Measurements from ENCODE around the gene COMMD7.
A peak's percentile ranks its signal among the peaks of the same experiment; 100 is the strongest.
"Not testable (repeated sequence)": the region's sequence is repeated elsewhere in the genome, so short reads cannot be mapped to it uniquely, and the experiment has no call there.

Gene COMMD7

DNA sequence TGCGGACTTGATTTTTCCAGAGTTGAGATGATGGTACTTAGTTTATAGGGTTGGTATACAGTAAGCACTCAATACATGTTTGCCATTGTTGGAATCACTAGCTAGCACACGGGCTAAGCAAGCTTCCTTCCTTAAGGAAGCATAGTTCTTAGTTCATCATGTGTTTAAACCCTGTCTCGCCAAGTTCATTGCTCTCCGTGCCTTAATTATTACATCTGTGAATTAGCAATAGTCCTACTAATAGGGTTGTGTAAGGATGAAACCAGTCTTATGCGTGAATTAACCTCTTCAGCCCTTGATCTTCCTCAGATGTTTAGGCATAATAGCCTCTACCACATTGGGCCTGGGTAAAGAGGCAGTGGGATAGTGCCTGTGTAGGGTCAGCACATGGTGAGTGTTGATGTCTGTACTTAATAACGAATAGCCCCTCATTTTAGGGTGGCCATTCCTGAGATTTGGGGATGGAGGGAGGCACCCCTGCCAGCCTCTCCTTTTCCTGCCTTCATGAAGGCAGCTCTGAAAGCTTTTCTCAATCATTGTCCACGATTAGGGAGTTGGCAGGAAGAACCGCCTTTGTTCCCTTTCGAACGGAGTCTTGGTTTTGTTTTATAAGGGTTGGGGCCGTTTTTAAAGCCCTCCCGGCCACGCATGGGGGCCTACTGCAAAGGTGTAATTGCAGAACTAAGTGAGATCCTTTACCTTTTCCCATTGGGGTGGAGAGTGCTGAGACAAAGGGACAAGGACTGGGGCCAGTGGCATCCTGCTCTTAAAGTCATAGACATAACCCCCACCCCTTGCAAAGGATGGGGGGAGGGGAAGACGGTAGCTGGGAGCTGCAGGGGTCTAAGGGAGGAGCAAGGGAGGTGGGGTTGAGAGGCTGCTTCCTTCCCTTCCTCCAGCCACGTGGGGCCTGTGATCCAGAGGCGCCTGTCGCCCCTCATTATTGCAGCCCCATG lies 21.0 kb upstream of the COMMD7 start:
- DNase-seq, result no peak

DNA sequence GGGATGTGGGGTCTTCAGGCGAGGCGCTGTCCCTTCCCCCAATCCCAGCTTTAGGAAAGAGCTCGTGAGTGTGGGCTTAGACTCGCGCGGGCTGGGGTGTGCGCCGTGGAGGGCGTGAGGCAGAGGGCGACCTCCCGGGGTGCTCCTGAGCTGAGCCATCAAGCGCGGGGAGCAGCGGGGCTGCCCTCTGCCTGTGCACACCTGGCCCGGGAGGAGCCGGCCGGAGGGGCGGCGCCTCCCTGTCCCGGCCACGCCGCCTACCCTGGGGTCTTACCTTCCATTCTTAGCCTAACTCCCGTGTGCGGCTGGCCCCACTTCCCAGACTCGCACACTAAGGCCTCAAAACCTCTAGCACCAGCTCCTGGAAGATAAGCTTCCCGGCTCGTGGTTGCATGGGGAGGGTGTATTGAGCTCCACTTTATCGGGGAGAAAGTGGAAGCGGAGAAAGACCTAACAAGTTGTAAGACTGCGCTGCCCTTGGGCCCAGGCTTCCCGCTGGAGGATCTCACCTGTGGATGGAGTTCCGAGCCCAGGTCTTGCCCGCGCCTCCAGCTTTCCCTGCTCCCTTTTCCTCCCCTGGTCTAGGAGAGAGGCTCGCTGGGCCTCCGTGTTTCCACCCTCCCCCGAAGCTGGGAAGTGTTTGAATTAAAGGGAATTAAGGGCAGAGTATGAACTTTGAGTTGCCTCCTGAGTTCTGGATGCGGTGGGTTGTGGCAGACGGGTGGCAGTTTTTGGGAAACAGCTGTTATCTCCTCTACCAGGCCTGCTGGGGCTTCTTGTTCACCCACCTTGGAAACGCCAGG lies 20.1 kb upstream of the COMMD7 start:
- DNase-seq, result no peak

DNA sequence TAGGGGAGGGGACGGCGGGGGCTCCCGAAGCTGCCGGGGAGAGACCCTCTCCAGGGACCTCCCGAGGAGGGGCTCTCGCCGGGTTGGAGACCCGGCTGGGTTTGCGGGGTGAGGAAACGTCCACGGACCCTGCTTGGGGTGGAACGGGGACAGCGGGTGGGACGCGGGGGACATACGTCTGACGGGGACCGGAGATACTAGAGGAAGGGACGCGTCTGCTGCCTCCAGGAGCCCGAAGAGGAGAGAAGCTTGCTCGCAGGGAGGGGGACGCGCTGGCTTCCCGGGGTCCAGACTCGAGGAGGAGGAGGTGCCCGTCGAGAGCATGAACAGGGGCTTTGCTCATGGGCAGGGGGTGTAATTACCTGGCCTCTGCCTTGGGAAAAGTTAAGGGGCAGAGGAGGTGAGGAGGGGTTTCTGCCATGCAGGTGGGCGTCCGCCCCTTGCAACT lies 19.5 kb upstream of the COMMD7 start:
- DNase-seq, result peak; percentile 11

DNA sequence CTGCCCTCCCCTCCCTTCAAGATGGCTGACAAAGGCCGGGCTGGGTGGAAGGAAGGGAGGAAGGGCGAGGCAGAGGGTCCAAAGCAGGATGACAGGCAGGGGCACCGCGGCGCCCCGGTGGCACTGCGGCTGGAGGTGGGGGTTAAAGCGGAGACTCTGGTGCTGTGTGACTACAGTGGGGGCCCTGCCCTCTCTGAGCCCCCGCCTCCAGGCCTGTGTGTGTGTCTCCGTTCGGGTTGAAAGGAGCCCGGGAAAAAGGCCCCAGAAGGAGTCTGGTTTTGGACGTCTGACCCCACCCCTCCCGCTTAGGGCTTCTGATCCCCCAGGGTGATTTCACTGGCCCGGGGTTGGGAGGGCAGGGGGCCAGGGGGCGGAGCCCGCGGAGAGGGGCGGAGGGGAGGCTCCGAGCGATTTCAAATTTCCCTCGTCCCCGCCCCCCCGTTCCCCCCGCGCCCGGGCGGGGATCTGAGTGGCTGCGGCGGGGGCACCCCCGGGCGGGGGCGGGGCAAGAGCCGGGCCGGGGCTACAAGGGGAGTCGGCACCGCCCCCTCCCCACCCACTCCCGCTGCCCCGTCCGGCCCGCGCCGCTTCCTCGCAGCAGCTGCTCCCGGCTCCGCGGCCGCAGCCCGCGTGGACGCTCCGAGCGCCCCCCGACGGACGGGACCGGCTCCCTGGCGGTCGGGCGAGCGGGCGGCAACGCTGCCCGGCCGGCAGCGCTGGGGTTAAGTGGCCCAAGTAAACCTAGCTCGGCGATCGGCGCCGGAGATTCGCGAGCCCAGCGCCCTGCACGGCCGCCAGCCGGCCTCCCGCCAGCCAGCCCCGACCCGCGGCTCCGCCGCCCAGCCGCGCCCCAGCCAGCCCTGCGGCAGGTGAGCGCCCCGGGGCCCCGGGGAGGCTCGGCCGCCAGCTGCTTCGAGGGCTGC lies 18.8 kb upstream of the COMMD7 start, which contains the start of gene DNMT3B:
Gene DNMT3B (plus strand): TSS at position 555 of the 923 bp plus-strand sequence. CDS start 17,939 bp downstream, outside the sequence.
- peak; percentile 56 for DNase-seq

DNA sequence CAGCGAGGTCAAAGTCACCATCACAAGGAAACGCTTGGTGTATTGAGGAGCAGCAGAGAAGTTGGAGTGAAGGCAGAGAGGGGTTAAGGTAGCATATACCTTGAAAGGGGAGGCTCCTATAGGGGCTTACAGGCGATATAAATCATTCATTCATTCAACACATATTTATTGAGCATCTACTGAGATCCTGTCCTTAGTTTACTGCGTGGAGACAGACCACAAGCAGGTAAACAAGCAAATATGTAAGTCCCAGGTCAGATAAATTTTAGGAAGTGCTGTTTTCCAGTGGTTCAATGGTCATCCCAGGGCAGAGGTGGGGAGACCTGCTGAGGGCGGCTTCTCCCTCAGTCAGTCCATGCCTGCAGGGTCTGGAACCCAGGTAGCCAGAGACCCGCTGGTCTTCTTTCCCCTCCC lies 18.2 kb upstream of the COMMD7 start:
- no peak for DNase-seq

DNA sequence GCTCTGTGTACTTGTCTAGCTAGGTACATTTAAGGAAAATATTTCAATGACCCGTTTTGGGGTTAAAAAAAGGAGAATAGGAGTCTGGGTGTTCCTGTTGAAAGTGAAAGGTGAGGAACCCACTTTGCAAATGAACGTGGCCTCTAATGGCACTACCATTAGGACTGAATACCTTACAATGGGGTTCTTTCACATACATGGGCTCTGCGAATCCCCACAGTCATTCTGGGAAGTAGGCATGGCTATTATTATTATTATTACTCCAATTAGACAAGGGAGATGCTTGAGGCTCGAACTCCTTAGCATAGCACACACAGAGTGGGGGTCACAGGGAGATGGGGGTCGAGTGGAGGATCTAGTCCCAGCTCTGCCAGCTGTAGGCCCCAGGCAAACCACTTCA lies 12.9 kb upstream of the COMMD7 start:
- DNase-seq, result no peak

DNA sequence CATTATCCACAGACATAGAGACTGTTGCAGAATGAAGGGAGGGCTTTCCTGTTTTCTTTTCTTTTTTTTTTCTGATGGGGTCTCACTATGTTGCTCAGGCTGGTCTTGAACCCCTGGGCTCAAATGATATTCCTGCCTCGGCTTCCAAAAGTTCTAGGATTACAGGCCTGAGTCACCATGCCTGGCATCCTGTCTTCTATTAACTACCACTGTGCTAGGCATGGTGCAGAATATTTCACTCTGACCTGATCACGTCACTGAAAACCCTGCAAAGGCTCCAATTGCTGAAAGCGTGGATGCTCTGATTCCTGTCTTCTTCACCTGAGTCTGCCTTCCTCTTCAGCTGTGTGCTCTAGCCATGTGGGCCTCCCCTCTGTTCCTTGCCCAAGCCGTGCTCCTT lies 10.5 kb upstream of the COMMD7 start:
- no peak for DNase-seq

DNA sequence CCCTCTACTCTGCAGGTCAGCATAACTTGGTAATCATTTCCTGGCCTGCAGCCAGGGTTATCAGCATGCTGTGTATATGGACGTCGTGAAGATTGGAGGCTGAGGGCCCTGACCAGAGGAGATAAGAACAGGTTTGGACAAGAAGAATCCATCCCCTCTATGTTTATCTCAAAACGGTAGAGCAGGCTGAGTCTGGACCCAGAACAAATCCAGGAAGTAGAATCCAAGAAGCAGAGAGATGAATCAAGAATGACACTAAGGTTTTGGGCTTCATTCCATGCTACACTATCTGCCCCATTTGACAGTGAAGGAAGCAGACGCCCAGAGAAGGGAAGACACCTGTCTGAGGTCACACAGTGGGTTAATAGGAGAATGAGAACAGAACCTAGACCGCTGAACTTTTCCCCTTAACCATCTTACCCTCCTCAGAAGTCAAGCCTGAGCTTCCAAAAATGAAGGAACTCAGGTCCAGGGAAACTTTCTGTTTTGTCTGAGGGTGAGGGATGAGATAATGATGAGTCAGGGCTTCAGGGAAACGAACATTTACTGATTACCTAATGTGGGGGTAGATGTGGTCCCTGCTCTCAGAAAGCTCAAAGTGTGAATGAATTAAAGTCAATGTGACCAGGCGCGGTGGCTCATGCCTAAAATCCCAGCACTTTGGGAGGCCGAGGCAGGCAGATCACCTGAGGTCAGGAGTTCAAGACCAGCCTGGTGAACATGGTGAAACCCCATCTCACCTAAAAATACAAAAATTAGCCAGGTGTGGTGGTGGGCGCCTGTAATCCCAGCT lies 9.4 kb upstream of the COMMD7 start:
- no peak for DNase-seq

DNA sequence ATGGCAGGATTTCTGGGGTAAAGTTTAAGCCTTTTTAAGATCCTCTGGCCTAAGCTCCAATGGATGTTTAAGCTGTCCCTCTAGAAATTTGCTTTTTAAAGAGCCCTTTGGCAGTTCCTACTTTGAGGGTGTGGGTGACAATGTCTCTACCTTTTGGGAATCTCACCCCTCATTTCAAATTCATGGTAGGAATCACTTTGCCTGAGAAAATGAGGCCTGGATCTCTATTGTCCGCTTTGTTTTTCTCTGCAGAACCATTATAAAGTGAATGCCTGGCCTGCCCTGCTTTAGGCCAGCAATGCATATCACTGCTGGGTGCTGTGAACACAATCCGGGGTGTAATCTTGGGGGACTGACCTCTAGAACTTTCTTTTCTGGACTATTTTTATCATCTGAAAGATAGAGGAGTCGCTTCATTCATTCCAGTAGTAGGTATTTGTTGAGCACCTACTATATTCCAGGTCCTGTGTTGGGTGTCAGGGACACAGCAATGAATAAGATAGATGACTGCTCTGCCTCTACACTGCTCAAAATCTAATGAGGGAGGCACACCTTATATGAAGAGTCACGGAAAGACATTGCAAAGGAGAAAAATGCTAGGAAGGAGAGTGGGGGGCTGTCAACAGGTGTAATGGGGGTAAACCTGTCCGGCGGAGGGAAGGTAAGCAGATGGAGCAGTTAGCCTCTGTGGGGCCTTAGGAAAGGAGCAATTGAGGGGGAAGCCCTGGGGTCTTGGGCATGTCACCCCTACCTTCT lies 8.6 kb upstream of the COMMD7 start:
- DNase-seq, result no peak

DNA sequence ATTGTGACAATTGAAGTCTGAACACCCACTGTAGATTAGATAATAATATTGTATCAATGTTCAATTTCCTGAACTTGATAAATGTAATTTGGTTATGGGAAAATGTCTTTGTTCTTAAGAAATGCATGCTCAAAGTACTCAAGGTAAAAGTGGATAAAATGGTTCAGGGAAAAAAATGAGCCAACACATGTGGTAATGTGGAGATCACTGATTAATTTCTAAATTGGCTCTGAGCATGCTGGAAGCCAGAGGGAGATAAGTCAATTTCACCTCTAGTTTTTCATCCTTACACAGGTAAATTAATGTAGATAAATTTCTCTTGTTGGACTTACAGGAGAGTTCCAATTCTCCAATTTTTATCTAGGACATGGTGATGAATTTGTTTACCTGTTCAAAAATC lies 8.0 kb upstream of the COMMD7 start:
- DNase-seq, result no peak

DNA sequence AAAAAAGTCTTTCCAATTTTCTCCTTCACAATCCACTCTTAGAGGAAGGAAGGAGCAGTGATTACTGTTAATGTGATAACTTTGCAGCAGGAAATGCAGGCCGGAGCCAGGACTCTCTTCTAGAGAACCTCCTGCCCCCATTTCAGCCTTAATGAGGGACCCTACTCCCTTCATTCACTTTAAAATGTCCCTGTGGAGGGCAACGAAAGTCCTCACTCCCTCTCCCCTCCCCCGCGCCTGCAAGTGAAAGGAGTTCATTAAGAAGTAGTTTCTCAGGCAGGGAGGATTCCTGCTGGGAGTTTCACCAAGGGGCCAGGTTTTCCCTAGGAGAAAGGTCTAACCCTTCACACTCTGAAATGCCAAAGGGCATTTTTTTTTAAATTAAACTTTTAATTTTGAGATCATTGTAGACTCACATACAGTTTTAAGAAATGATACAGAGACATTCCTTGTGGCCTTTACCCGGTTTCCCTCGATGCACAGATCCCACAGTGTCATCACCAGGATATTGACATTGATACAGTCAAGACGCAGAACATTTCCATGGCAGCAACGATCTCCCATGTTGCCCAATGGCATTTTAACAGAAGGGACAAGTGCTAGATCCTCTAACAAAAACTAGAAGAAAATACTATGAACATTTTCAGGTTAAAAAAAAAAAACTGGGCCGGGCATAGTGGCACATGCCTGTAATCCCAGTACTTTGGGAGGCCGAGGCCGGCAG lies 6.8 kb upstream of the COMMD7 start:
- DNase-seq, result no peak

DNA sequence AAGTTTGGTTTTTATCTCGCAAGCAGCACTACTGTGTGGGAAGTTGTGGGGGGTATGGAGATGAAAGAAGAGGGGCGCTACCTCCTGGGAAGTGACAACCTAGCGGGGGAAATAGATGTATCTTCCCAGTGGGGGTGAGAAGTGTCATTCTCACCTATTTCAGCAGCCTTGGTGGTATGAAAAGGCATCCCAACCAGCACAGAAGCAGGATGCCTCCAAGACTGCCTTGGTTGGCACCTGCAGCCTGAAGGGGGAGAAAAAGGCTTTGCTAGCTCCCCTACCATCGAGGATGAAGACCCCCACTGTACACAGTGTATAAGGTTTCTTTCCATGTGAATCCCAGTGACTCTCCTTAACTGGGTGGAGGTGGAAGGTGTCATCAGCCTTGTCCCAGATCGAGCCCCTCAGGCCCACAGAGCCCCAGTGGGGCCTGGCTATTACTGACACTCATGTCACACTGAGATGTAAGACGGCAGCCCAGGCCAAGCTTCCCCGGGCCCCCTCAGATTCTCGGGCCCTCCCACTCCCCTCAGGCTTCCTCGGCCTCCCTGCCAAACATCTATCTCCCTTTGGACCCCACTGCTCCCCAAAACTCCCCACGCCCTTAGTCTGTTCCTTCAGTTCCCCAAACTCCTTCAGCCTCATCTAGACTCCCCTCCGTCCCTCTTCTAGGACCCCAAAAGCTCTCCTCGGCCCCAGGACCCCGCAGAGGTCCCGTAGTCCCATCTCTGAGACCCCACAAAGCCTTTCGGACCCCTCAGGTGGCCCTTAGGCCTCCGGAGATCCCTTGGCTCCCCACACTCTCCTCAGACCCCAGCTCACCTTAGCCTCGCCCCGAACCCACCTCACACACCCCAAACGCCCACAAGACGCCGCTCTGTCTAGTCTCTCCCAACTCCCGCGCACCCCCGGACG lies 688 bp downstream of the COMMD7 start:
- no peak for DNase-seq

DNA sequence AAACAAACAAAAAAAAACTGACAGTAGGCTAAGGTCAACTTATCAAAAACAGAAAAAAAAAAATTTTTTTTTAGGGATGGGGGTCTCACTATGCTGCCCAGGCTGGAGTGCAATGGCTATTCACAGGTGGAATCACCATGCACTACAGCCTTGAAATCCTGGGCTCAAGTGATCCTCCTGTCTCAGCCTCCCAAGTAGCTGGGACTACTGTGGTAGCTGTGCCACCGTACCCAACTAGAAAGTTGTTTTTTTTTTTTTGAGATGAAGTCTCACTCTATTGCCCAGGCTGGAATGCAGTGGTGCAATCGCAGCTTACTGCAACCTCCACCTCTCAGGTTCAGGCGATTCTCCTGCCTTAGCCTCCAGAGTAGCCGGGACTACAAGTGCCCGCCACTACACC lies 2.1 kb downstream of the COMMD7 start:
- DNase-seq, result no peak

DNA sequence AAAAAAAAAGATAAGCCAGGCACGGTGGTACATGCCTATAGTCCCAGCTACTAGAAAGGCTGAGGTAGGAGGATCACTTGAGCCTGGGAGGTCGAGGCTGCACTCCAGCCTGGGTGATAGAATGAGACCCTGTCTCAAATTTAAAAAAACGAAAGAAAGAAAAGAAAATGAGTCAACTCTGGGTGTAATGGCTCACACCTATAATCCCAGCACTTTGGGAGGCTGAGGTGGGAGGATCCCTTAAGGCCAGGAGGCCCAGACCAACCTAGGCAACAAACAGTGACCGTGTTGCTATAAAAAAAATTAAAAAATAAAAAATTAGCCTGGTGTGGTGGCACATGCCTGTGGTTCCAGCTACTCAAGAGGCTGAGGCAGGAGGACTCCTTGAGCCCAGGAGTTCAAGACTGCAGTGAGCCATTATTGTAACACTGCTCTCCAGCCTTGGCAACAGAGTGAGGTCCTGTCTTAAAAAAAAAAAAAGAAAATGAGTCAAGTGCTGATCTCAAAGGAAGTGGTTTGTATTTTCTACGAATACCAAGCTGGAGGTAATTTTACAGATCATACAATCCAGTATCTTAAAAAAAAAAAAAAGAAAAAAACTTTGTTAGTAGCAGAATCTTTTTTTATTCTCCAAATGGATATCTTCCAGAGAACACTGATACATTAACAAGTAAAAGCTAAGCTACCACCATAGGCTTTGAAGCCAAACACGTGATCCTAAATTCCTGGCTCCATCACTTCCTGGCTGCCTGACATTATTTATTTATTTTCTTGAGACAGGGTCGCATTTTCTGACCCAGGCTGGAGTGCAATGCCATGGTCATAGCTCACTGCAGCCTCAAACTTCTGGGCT lies 5.7 kb downstream of the COMMD7 start:
- peak; percentile 18 for DNase-seq

DNA sequence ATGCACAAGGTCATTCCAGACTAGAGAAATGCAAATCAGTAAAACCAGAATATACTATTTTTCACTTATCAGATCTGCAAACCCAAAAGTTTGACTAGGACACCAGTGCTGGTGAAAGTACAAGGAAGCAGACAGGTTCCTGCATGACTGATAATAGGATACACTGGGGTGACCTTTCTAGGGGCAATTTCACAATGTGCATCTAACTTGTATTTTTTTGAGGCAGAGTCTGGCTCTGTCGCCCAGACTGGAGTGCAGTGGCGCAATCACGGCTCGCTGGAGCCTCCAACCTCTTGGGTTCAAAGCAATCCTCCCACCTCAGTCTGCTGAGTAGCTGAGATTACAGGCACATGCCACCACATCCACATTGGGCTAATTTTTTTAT lies 11.4 kb downstream of the COMMD7 start:
- no peak for DNase-seq

DNA sequence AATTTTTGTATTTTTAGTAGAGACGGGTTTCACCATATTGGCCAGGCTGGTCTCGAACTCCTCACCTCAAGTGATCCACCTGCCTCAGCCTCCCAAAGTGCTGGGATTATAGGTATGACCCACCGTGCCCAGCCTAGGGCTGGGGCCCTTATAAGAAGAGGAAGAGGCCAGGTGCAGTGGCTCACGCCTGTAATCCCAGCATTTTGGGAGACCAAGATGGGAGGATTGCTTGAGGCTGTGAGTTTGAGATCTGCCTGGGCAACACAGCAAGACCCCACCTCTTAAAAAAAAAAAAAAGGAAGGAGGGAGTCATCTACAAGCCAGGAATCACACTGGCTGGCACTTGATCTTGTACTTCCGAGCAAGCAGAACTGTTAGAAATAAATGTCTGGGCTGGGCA lies 13.9 kb downstream of the COMMD7 start:
- DNase-seq, result not testable (repeated sequence)

DNA sequence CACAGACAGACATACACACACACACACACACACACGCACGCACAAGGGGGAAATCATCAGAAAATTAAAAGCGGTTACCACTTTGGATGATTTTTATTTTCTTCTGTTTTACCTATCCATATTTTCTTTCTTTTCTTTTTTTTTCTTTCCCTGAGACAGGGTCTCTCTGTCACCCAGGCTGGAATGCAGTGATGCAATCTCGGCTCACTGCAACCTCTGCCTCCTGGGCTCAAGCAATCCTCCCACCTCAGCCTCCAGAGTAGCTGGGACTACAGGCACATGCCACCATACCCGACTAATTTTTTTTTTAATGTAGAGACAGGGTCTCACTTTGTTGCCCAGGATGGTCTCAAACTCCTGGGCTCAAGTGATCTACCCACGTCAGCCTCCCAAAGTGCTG lies 14.8 kb downstream of the COMMD7 start:
- not testable (repeated sequence) for DNase-seq

DNA sequence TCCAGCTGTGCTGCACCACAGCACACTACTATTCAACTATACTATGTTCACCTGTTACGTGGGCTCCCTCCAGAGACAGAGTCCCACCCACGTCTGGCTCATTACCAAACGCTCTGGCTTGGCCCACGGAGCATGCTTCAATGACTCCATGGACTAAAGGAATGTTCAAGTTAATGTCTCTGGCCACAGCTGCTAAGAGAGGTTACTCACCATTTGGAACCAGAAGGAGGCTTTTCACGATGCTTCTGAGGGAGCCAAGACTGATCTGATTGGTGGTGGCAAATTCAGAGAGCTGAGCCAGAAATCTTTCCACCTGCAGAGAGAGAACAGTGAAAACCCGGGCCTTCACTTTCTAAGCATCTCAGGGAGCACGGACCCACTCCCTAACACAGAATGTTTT lies 15.6 kb downstream of the COMMD7 start:
- no peak for DNase-seq

Measured in activated effector memory CD4-positive, alpha-beta T cell treated with Interleukin-2 at 50 U/mL for 16 hours (primary cell).